Activated T-helper 1 cell treated with anti-CD3 and anti-CD28 coated beads, Interleukin-12 subunit alpha, Interleukin-12 subunit beta, Interleukin-2, Interleukin-4 antibody, amounts not matched to agents 30 ng/mL and 10 ng/mL and 1 ng/mL, durations not matched to agents 14 hours and 24 hours and 36 hours (primary cell): Measurements from ENCODE around the gene BCL6B. TPM values are rescaled to one million over a fixed set of nuclear protein-coding genes. Genes with fewer than 3 reads are reported as not detected.
A peak's percentile ranks its signal among the peaks of the same experiment; 100 is the strongest.
"Not testable (repeated sequence)": the region's sequence is repeated elsewhere in the genome, so short reads cannot be mapped to it uniquely, and the experiment has no call there.

Experiments
- DNase-seq: peaks from one replicate; pipeline ENCODE4 v3.0.0; 2021; ENCODE audit warnings: low spot score
- H3K27ac Mint-ChIP-seq: one replicate; pipeline ENCODE4 v1.8.0; 2021; ENCODE audit warnings: mild to moderate bottlenecking, mixed read lengths
- H3K27me3 Mint-ChIP-seq: one replicate; pipeline ENCODE4 v1.8.0; 2022; ENCODE audit warnings: mild to moderate bottlenecking, moderate library complexity, mixed read lengths; ENCODE audit not compliant: insufficient read depth
- H3K36me3 Mint-ChIP-seq: one replicate; pipeline ENCODE4 v1.8.0; 2021; ENCODE audit warnings: low read depth, mixed read lengths
- H3K4me1 Mint-ChIP-seq: one replicate; pipeline ENCODE4 v1.8.0; 2021; ENCODE audit warnings: low read depth, mixed read lengths
- H3K4me3 Mint-ChIP-seq: one replicate; pipeline ENCODE4 v1.8.0; 2021; ENCODE audit warnings: mild to moderate bottlenecking, moderate library complexity, mixed read lengths
- H3K9me3 Mint-ChIP-seq: one replicate; pipeline ENCODE4 v1.8.0; 2021; ENCODE audit warnings: mixed read lengths
- intact Hi-C: fragments of 100-400 bp; cut with micrococcal nuclease; formaldehyde crosslinking; loops from one replicate; pipeline ENCODE4 v1.15.1; 2024
- total RNA-seq: library from RNA; stranded (reverse); gene quantifications from 2 replicates; pipeline ENCODE4 v1.2.3, GENCODE V29; 2022

Gene BCL6B, protein sequence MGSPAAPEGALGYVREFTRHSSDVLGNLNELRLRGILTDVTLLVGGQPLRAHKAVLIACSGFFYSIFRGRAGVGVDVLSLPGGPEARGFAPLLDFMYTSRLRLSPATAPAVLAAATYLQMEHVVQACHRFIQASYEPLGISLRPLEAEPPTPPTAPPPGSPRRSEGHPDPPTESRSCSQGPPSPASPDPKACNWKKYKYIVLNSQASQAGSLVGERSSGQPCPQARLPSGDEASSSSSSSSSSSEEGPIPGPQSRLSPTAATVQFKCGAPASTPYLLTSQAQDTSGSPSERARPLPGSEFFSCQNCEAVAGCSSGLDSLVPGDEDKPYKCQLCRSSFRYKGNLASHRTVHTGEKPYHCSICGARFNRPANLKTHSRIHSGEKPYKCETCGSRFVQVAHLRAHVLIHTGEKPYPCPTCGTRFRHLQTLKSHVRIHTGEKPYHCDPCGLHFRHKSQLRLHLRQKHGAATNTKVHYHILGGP
- total RNA-seq, result 1.5 and 2.5 TPM in 2 replicates

DNA sequence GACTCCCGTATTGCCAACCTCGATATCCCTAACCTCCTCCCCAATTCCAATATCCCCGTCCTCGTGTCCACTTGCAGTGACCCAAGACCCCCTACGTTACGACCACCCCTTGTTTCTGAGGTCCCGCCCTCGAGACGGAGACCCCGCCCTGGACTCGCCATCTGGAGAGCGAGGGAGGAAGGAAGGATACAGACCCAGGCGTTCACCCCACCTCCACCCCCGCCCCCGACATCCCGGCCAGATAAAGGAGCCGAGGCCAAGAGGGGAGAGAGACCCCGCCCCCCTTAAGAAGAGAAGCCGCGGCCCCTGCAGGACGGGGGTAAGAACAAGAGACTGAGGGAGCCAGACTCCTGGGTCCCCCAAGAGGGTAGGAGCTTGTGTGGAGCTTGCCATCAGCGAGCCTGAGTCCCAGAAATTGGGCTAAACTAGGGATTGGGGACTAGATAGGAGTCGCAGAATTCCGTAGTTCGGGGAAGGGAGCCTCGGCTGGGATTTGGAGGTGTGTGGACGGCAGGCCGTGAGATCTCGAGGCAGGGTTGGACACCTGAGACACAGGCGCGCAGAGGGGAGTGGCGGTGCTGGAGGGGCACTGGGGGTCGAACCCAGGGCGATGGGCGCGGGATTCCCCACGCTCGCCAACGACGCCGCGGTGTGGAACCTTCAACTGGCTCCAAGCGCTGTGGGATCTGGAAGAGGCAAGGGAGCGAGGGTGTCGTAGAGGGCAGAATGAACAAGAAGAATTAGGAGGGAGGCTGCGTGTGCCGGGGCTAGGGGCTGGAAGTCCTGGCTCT lies at the start of gene BCL6B:
Gene BCL6B, plus strand, starts transcription at position 270 of the 791 bp plus-strand sequence. CDS start 622 bp downstream, outside the sequence.
- Mint-ChIP-seq H3K9me3 (no peaks in the 10 kb centered on the region), H3K27ac (peak within 1 kb of the TSS; percentile 87), H3K4me3 (peak within 1 kb of the TSS; percentile 74), H3K27me3 (peaks cover 3% of the 10 kb centered on the region), H3K36me3 (no peaks in the 10 kb centered on the region), H3K4me1 (peaks cover 62% of the 10 kb centered on the region)
- no peak for DNase-seq
- intact Hi-C loops, result loop anchor here (1.0 to 5.0 kb wide), 3 partner anchors 9 to 181 kb away; a partner anchor contains a TSS

DNA sequence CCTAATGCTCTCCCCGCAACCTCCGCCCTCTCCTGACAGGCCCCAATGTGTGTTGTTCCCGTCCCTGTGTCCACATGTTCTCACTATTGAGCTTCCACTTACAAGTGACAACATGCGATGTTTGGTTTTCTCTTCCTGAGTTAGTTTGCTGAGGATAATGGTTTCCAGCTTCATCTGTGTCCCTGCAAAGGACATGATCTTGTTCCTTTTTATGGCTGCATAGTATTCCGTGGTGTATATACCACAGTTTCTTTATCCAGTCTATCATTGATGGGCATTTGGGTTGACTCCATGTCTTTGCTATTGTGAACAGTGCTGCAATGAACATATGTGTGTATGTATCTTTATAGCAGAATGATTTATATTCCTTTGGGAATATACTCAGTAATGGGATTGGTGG lies 43.4 kb upstream of the BCL6B start:
- H3K4me3 Mint-ChIP-seq, H3K27ac Mint-ChIP-seq, DNase-seq, H3K9me3 Mint-ChIP-seq, H3K27me3 Mint-ChIP-seq, intact Hi-C loops, H3K36me3 Mint-ChIP-seq: not testable (repeated sequence)
- H3K4me1 Mint-ChIP-seq, result peaks cover 12% of the 10 kb centered on the region

DNA sequence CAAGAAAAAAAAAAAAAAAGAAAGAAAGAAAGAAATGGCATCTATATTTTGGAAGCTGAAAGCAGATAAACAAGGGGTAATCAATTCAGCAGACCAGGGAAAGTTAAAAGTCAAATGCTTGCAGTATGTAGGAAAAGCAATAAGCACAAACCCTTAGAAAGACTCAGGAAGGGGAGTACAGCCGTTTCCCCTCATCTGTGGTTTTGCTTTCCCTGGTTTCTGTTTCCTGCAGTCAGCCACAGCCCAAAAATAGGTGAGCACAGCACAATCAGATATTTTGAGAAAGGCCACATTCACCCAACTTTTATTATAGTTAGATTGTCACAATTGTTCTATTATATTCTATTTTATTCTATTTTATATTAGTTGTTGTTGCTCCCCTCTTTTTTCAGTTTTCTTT lies 41.4 kb upstream of the BCL6B start:
- Mint-ChIP-seq H3K36me3 (no peaks in the 10 kb centered on the region), H3K27me3 (peaks cover 5% of the 10 kb centered on the region), H3K27ac (no peak overlapping the region), H3K4me1 (peaks cover 12% of the 10 kb centered on the region), H3K9me3 (no peaks in the 10 kb centered on the region), H3K4me3 (no peak overlapping the region)
- intact Hi-C loops, result no loop called here
- DNase-seq, result no peak

DNA sequence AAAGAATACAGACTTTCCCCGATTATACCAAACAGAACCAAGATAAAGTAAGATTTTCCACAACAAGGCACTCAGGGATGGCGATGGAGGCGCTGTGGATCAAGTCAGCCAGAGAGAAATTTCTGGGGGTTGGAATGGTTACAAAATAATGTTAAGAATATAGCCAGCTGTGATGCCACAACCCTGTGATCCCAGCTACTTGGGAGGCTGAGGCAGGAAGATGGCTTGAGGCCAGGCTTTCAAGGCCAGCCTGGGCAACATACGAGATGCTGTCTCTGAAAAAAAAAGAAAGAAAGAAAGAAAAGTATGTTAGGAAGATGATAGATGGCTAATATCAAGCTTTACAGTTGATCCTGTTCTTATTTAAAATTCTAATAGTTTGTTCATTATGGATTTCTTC lies 37.6 kb upstream of the BCL6B start:
- DNase-seq, result no peak
- Mint-ChIP-seq H3K27ac (no peak overlapping the region), H3K27me3 (peaks cover 4% of the 10 kb centered on the region), H3K4me1 (peaks cover 12% of the 10 kb centered on the region), H3K36me3 (no peaks in the 10 kb centered on the region), H3K9me3 (no peaks in the 10 kb centered on the region), H3K4me3 (no peak overlapping the region)
- intact Hi-C loops, result no loop called here

DNA sequence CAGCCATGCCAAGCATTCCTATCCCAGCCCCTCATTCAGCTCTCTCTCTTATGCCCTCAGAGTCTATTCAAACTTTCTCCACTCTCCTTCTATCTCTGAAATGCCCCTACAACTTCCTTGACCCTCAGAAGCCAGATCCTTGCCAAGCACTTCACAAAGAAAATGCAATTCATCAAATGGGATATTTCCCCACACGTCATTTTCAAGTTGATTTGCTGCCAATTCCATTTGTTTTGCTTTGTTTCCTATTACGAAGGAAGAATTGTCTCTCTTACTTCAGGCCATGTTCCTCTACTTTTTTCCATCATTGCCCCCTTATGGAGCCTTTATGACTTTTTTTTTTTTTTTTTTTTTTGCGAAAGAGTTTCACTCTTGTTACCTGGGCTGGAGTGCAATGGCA lies 36.2 kb upstream of the BCL6B start:
- Mint-ChIP-seq H3K4me1 (peaks cover 7% of the 10 kb centered on the region), H3K36me3 (no peaks in the 10 kb centered on the region), H3K4me3 (no peak overlapping the region), H3K9me3 (no peaks in the 10 kb centered on the region), H3K27me3 (no peaks in the 10 kb centered on the region), H3K27ac (no peak overlapping the region)
- DNase-seq, result no peak
- intact Hi-C loops, result no loop called here

DNA sequence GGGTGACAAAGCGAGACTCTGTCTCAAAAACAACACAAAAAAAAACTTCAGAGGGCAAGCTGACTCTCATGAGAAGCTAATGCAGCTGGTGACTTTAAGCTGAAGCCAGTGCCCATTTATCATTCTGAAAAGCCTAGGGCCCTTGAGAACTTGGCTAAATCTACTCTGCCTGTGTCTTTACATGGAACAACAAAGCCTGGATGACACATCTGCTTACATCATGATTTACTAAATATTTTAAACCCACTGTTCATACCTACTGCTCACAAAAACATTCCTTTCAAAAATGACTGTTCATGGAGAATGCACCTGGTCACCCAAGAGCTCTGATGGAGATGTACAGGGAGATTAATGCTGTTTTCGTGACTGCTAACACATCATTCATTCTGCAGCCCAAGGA lies 33.1 kb upstream of the BCL6B start:
- intact Hi-C loops, result no loop called here
- DNase-seq, result no peak
- Mint-ChIP-seq H3K4me3 (no peak overlapping the region), H3K36me3 (peaks cover 6% of the 10 kb centered on the region), H3K27me3 (no peaks in the 10 kb centered on the region), H3K27ac (no peak overlapping the region), H3K4me1 (no peaks in the 10 kb centered on the region), H3K9me3 (no peaks in the 10 kb centered on the region)

DNA sequence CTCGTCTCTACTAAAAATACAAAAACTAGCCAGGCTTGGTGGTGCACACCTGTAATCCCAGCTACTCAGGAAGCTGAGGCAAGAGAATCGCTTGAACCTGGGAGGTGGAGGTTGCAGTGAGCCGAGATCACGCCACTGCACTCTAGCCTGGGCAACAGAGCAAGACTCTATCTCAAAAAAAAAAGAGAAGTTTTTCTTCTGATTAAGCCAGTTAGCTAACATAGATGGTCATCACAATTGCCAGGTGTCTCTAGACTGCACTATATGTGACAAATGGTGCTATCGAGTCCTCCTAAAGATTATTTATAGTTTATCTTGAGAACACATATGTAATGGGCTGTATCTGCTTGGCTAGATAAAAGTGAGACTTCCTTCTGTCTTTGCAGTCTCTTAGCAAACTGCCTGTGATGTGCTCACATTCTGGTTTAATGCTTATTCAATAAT lies 29.2 kb upstream of the BCL6B start:
- intact Hi-C loops, H3K9me3 Mint-ChIP-seq, H3K4me1 Mint-ChIP-seq, H3K4me3 Mint-ChIP-seq, H3K27me3 Mint-ChIP-seq, DNase-seq, H3K27ac Mint-ChIP-seq: not testable (repeated sequence)
- peaks cover 19% of the 10 kb centered on the region for H3K36me3 Mint-ChIP-seq

DNA sequence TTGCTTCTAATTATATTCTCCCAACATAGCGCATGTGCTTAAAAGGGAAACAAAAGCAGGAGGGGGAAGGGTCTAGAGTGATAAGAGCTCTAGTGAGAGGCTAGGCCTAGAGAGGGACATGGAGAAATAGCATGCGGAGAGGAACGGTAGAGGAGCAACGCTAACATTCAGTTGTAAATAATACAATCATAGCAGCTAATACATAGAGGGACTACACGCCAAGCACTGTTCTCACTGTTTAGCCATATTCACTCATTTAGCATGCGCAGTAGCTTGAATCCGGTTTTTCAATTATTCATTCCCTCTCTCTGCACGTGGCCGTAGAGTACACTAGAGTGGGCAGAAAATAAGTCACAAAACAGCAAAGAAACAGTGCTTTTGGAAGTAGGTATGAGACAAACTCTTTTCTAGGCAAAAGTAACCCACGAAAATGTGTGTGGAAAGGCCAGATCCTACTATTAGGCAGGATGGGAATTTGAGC lies 28.7 kb upstream of the BCL6B start:
- no peaks in the 10 kb centered on the region for H3K9me3 Mint-ChIP-seq
- no peaks in the 10 kb centered on the region for H3K27me3 Mint-ChIP-seq
- intact Hi-C loops, result no loop called here
- peaks cover 21% of the 10 kb centered on the region for H3K36me3 Mint-ChIP-seq
- no peaks in the 10 kb centered on the region for H3K4me1 Mint-ChIP-seq
- no peak overlapping the region for H3K4me3 Mint-ChIP-seq
- H3K27ac Mint-ChIP-seq, result no peak overlapping the region
- no peak for DNase-seq

DNA sequence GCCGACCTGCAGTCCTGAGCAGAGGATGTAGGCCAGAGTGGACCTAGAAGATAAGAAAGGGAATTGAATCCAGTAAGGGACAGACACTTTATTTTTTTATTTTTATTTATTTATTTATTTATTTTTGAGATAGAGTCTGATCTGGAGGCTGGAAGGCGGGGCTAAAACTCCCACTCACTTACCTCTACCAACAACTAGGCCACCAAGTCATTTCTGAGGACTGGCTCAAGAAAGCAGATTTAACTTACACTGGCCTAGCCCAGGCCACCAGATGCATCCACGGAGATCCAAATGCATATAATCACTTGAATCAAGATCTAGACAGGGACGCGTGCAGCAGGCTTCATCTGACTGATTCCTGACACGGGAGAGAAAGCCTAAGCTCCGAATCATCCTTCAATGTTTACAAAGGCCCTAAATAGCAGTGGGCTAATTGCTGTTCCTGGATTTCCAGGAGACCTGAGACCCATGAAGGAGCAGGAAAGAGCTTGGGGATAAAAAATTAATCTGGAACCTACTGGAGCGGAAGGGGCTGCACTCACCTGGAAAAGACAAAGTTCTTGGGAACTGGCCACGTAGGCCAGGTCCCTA lies 28.1 kb upstream of the BCL6B start:
- Mint-ChIP-seq H3K27ac (no peak overlapping the region), H3K36me3 (peaks cover 27% of the 10 kb centered on the region), H3K27me3 (no peaks in the 10 kb centered on the region), H3K9me3 (no peaks in the 10 kb centered on the region), H3K4me1 (no peaks in the 10 kb centered on the region), H3K4me3 (no peak overlapping the region)
- intact Hi-C loops, result no loop called here
- DNase-seq, result no peak

DNA sequence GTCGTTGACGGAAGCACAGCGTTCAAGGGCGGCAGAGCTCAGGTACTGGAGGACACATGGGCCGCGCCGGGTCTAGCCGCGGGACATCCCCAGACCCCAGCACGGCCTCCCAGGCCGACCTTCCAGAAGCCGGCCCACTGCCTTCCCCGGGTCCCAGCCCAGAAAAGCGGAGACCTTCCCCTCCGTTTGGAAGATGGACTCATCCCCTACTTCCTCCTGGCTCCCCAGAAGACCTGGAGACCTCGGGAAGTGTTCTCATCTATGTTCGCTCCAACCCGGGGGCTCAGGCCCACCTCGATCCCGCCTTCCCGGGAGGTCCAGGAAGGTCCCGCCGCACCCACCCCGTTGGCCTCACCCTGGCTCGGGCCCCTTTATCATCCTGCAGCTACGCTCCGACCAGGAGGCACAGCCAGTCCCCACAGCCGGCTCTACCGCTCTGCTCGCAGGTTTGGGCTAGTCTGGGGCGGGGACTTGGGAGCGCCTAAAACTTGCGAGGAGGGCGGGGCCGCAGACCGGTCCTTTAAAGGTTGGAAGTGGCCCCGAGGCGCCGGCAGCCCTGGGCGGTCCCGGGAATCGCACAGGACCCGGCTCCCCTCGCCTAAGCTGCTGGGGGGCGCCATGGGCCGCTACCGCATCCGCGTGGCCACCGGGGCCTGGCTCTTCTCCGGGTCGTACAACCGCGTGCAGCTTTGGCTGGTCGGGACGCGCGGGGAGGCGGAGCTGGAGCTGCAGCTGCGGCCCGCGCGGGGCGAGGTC lies 27.2 kb upstream of the BCL6B start, which contains the start of gene ALOX12:
Gene ALOX12, plus strand, starts transcription at position 550 of the 756 bp plus-strand sequence. Its CDS starts 69 bp downstream, at position 619.
- no peaks in the 10 kb centered on the region for H3K9me3 Mint-ChIP-seq
- intact Hi-C loops, result no loop called here

DNA sequence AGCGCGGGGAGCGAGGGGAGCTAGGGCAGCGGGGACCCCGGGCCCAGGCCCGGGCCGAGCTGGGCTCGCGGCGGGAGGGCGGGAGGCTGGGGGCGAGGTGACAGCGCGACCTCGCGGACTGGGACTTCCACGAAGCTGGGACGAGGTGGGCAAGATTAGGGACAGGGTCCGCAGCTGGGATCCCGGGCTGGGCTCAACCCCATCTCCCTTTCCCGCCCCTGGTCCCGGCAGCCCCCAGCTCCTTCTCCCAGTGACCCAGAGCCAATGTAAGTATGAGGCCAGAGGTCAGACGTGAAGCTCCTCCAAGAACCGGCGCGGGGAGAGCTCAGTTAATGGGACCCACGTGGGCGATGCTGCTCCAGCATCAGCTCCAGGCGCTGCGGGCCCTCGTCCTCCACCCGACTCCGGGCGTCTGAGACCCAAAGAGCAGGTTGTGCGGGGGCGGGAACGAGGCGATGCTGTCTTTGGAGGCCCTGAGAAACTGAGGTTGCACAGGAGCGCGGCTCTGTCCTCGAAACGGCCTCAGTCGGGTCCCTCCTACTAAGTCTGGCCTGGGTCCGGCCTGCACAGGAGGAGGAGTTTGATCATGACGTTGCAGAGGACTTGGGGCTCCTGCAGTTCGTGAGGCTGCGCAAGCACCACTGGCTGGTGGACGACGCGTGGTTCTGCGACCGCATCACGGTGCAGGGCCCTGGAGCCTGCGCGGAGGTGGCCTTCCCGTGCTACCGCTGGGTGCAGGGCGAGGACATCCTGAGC lies 26.4 kb upstream of the BCL6B start:
- intact Hi-C loops, result no loop called here
- Mint-ChIP-seq H3K36me3 (peaks cover 34% of the 10 kb centered on the region), H3K4me3 (no peak overlapping the region), H3K4me1 (no peaks in the 10 kb centered on the region), H3K27ac (no peak overlapping the region), H3K27me3 (no peaks in the 10 kb centered on the region), H3K9me3 (no peaks in the 10 kb centered on the region)
- no peak for DNase-seq

More for the DNA sequence above, 27.2 kb upstream of the BCL6B start, which contains the start of gene ALOX12:
- Mint-ChIP-seq H3K27me3 (no peaks in the 10 kb centered on the region), H3K4me1 (no peaks in the 10 kb centered on the region), H3K27ac (no peak within 1 kb of the TSS), H3K36me3 (peaks cover 30% of the 10 kb centered on the region), H3K4me3 (no peak within 1 kb of the TSS)
- DNase-seq, result no peak
